Measurements from ENCODE around the gene COBLL1.

Gene COBLL1

GRCh38 chr2:164824872-164825271 lies 16.8 kb downstream of the COBLL1 start:
- no peak overlapping the region for H3K27ac ChIP-seq (ENCODE audit: extremely low read depth, low read depth, low read length)
- CTCF ChIA-PET = no interaction called here
- no peaks in the 10 kb centered on the region for H3K9me3 ChIP-seq (ENCODE audit: control insufficient read depth, insufficient read depth, low read depth, low read length)
- POLR2A ChIA-PET = no interaction called here
- no peak overlapping the region for H3K4me3 ChIP-seq (ENCODE audit: low read depth, low read length)
- no peaks in the 10 kb centered on the region for H3K36me3 ChIP-seq (ENCODE audit: control insufficient read depth in 2 of 2, insufficient read depth in 1 of 2, low read length in 2 of 2)
- peaks cover 5% of the 10 kb centered on the region; the same call in 1 of the 2 replicates for H3K4me1 ChIP-seq (ENCODE audit: control insufficient read depth, insufficient read depth, low read length)
- TF ChIP-seq, protein P1, sequence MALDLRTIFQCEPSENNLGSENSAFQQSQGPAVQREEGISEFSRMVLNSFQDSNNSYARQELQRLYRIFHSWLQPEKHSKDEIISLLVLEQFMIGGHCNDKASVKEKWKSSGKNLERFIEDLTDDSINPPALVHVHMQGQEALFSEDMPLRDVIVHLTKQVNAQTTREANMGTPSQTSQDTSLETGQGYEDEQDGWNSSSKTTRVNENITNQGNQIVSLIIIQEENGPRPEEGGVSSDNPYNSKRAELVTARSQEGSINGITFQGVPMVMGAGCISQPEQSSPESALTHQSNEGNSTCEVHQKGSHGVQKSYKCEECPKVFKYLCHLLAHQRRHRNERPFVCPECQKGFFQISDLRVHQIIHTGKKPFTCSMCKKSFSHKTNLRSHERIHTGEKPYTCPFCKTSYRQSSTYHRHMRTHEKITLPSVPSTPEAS (tag by site-specific recombination; IDR thresholded peaks at IDR 0.05) = no peak
- TF ChIP-seq ZNF404 (tag by site-specific recombination; IDR thresholded peaks at IDR 0.05) = no peak

GRCh38 chr2:164823126-164823525 lies 18.5 kb downstream of the COBLL1 start:
- no peak for TF ChIP-seq ZNF366 (tag by site-specific recombination; conservative IDR thresholded peaks at IDR 0.05)
- no peak for TF ChIP-seq ZFP3 (tag by site-specific recombination; IDR thresholded peaks at IDR 0.05; ENCODE audit: low read depth)
- TF ChIP-seq ZNF223 (tag by site-specific recombination; IDR thresholded peaks at IDR 0.05) = no peak
- no peak for TF ChIP-seq ZBTB10 (tag by site-specific recombination; IDR thresholded peaks at IDR 0.05)
- TF ChIP-seq ZNF350 (tag by site-specific recombination; IDR thresholded peaks at IDR 0.05) = no peak
- TF ChIP-seq ZNF157 (tag by site-specific recombination; IDR thresholded peaks at IDR 0.05) = no peak
- TF ChIP-seq ZNF521 (tag by site-specific recombination; IDR thresholded peaks at IDR 0.05) = no peak
- no peak for TF ChIP-seq ZBTB20 (tag by site-specific recombination; IDR thresholded peaks at IDR 0.05)
- TF ChIP-seq ZSCAN5A (tag by site-specific recombination; IDR thresholded peaks at IDR 0.05) = no peak
- no peak for TF ChIP-seq ZFP37 (tag by site-specific recombination; IDR thresholded peaks at IDR 0.05)
- TF ChIP-seq PBX3 (CRISPR knock-in tag; IDR thresholded peaks at IDR 0.05) = no peak
- no peak for TF ChIP-seq ZNF792 (tag by site-specific recombination; IDR thresholded peaks at IDR 0.05)
- H3K27ac ChIP-seq (ENCODE audit: extremely low read depth, low read depth, low read length) = no peak overlapping the region
- peaks cover 5% of the 10 kb centered on the region; the same call in 1 of the 2 replicates for H3K4me1 ChIP-seq (ENCODE audit: control insufficient read depth, insufficient read depth, low read length)
- H3K4me3 ChIP-seq (ENCODE audit: low read depth, low read length) = no peak overlapping the region
- ChIA-PET POLR2A (no interaction called here), CTCF (no interaction called here)
- no peaks in the 10 kb centered on the region for H3K9me3 ChIP-seq (ENCODE audit: control insufficient read depth, insufficient read depth, low read depth, low read length)
- H3K36me3 ChIP-seq (ENCODE audit: control insufficient read depth in 2 of 2, insufficient read depth in 1 of 2, low read length in 2 of 2) = no peaks in the 10 kb centered on the region

DNA sequence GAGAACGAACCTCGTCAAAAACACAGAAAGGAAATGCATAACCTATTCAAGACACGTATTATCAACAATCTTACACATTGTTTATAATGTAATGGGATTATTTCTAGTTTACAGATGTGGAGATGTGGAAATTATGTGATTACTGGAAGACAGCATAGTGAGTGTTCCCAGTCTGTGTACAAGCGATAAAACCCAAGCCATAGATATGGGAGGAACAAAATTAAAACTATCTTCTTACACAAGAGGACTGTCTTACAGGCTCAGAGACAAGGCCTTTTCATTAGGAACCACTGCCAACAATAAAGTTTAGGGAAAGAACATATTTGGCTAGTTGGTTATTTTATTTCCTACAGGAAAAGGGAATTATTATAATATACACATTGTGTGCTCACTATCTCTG lies 20.3 kb downstream of the COBLL1 start:
- no peak overlapping the region for H3K27ac ChIP-seq (ENCODE audit: extremely low read depth, low read depth, low read length)
- no peaks in the 10 kb centered on the region for H3K9me3 ChIP-seq (ENCODE audit: control insufficient read depth, insufficient read depth, low read depth, low read length)
- H3K4me1 ChIP-seq (ENCODE audit: control insufficient read depth, insufficient read depth, low read length) = peaks cover 2% of the 10 kb centered on the region; the same call in 1 of the 2 replicates
- ChIA-PET POLR2A (no interaction called here), CTCF (no interaction called here)
- no peak overlapping the region for H3K4me3 ChIP-seq (ENCODE audit: low read depth, low read length)
- TF ChIP-seq ZNF10 (tag by site-specific recombination; IDR thresholded peaks at IDR 0.05) (no peak), ZBTB6 (tag by site-specific recombination; IDR thresholded peaks at IDR 0.05) (no peak), ZNF629 (tag by site-specific recombination; IDR thresholded peaks at IDR 0.05) (no peak), ZBTB1 (tag by site-specific recombination; IDR thresholded peaks at IDR 0.05) (no peak), ZNF146 (tag by site-specific recombination; IDR thresholded peaks at IDR 0.05) (no peak), ZFP3 (tag by site-specific recombination; IDR thresholded peaks at IDR 0.05; ENCODE audit: low read depth) (no peak), ZNF623 (tag by site-specific recombination; IDR thresholded peaks at IDR 0.05) (no peak), ZNF561 (tag by site-specific recombination; IDR thresholded peaks at IDR 0.05; ENCODE audit: borderline replicate concordance) (no peak), YY2 (tag by site-specific recombination; IDR thresholded peaks at IDR 0.05) (no peak)
- TF ChIP-seq, protein P2, sequence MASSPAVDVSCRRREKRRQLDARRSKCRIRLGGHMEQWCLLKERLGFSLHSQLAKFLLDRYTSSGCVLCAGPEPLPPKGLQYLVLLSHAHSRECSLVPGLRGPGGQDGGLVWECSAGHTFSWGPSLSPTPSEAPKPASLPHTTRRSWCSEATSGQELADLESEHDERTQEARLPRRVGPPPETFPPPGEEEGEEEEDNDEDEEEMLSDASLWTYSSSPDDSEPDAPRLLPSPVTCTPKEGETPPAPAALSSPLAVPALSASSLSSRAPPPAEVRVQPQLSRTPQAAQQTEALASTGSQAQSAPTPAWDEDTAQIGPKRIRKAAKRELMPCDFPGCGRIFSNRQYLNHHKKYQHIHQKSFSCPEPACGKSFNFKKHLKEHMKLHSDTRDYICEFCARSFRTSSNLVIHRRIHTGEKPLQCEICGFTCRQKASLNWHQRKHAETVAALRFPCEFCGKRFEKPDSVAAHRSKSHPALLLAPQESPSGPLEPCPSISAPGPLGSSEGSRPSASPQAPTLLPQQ (tag by site-specific recombination; IDR thresholded peaks at IDR 0.05) = no peak
- H3K36me3 ChIP-seq (ENCODE audit: control insufficient read depth in 2 of 2, insufficient read depth in 1 of 2, low read length in 2 of 2) = no peaks in the 10 kb centered on the region

Measured in HEK293 (cell line).